ENCODE measurements around the gene TRIM54.
"Not testable (repeated sequence)": the region's sequence is repeated elsewhere in the genome, so short reads cannot be mapped to it uniquely, and the experiment has no call there.

Gene TRIM54

DNA sequence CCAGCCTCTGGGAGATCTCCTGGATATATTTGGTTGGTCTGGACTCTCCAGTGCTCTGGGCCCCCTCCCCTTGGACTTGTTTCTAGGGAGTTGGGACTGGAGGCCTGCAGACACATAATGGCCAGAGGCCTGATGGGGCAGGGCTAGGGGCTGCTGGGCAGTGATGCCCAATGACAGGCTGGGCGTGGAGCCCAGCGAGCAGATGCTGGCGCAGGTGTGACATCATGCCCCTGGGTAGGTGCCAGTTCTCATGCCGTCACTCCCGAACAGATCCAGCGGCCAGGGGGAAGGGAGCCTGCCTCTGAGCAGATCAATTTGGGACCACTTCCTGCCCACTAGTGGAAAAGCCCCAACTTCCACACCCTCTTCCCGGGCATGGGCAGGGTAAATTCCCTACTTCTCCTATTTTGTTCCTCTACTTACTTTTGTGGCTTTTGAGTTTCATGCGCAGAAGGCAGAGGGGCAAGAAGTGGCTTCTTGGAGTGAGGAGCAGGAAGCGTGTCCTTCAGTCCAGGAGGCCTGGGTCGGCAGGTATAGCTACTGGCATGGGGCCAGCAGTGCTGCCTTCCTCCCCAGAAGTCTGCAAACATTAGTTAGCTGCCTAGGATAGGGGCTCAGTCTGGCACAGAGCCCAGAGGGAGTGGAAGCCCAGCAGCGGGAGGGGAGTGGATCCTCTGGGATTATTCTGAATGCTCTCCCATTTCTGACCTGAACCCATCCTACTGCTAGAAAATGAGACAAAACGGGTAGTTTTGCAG is 34.6 kb downstream of the TRIM54 start:
- TF ChIP-seq CTCF (IDR thresholded peaks at IDR 0.05; ENCODE audit: low read depth, low read length), result no peak
- H3K4me3 ChIP-seq (ENCODE audit: low read depth, low read length), result no peak overlapping the region

GRCh38 chr2:27319839-27320238 is 37.6 kb downstream of the TRIM54 start:
- not testable (repeated sequence) for H3K4me3 ChIP-seq (ENCODE audit: low read depth, low read length)

DNA sequence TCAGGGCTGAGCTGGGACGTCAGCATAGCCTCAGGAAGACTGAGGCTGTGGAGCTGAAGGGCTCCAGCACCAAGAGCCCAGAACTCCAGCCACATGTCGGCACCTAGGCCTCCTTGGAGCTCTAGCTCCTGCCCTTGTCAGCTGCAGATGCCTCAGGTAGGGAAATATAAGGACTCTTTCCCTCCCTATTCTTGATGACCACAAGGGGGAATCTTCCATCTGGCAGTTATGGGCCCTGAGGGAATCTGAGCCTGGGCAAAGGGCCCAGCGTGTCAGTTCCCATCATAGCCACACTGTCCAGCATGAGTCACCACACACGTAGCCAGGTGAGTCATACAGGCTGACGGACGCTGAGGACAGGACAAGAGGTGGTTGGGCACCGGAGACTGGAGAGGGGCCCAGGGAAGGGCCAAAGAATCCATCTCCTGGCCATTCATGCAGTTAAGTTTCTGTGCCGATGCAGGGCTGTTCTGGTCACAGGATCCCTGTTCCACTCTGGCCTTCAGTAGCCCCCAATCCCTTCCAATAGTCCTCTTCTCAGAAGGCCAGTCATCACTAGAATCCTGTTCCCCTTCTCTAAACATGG is 38.8 kb downstream of the TRIM54 start:
- peak overlapping the region; percentile 31; the same call in 1 of the 2 replicates for H3K4me3 ChIP-seq (ENCODE audit: low read depth, low read length)
- peak; percentile 59 for TF ChIP-seq CTCF (IDR thresholded peaks at IDR 0.05; ENCODE audit: low read depth, low read length)

DNA sequence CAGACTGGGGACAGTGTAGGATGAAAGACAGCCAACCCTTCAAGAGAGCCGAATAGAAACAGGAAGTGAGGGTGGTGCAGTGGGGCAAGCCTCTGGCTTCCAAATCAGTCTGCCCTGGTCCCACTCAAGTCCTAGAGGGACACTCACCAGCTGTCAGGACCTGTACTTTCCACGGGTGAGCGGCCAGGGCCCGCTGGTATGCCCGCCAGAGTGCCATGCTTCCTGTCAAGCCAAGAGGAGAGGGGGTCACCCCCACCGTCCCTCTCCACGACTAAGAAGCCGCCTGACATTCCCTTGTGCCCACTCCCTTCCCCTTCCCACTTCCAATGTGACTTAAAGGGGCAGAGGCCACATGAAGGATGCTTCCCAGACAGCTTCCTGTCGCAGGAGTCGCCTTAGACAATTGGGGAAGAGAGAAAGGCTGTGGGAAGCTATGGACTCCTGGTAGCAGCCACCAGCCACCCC is 40.1 kb downstream of the TRIM54 start:
- H3K4me3 ChIP-seq (ENCODE audit: low read depth, low read length), result peak overlapping the region; percentile 85
- no peak for TF ChIP-seq CTCF (IDR thresholded peaks at IDR 0.05; ENCODE audit: low read depth, low read length)

GRCh38 chr2:27322766-27323595 is 40.8 kb downstream of the TRIM54 start, which contains the start of gene MPV17:
TSS of gene MPV17 (minus strand) at chr2:27323097. CDS start at chr2:27322517, 580 bp downstream.
- peak within 1 kb of the TSS; percentile 85 for H3K4me3 ChIP-seq (ENCODE audit: low read depth, low read length)
- TF ChIP-seq CTCF (IDR thresholded peaks at IDR 0.05; ENCODE audit: low read depth, low read length), result no peak

DNA sequence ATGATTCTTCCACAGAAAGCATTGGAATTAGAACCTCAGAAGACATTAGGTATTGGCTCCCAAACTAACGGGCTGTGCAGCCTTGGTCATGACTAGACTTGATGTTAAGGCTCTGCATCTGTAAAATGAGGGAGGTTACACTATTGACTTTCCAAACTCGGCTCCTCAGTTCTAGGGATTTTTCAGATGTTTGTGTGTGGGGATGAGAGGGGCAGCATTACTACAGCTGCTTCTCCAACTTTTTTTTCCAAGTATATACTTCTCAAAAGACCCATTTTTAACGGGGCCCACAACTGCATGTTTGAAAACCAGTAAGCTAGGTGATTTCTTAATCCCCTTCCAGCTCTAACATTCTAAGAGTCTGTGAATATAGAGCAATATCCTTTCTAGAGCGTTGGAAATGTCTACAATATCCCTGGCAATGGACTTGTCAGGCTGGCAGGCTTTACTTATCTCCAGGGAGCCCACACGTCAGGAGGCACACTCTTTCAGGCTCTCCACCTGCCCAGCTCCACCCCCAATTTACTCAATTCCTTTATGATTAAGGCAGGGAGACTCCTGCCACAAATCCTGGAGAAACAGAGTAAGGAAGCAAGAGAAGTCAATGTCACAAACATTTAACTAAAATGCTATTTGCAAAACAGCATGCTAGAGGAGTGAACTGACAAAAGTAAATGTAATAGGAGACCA is 41.5 kb downstream of the TRIM54 start:
- peak overlapping the region; percentile 85 for H3K4me3 ChIP-seq (ENCODE audit: low read depth, low read length)
- TF ChIP-seq CTCF (IDR thresholded peaks at IDR 0.05; ENCODE audit: low read depth, low read length), result no peak

DNA sequence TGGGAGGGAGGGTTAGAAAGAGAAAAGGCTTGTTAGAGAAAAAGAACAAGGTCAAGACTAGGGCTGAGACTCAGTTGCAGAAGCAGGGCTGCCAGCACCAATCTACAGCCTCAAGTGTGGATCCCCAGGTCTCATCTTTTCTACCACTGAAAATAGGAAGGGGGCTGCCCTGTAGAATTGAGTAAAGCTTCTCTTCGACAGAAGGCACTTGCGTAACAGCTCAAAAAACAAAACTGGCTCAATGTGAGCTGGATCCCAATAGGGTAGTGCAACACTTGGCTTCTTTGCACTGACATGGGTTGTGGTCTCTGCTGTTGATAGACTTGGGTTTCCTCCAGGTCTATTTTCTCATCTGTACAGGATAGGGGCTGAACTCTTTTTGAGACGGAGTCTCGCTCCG is 42.5 kb downstream of the TRIM54 start:
- TF ChIP-seq CTCF (IDR thresholded peaks at IDR 0.05; ENCODE audit: low read depth, low read length), result no peak
- no peak overlapping the region for H3K4me3 ChIP-seq (ENCODE audit: low read depth, low read length)

Measured in WI38 (cell line).